SW480 (cell line): Measurements from ENCODE around the gene CMBL.
"Not testable (repeated sequence)": the region's sequence is repeated elsewhere in the genome, so short reads cannot be mapped to it uniquely, and the experiment has no call there.

Experiments used
- DNase-seq: peaks from one replicate; pipeline ENCODE4 v3.0.0-alpha.2; 2016; ENCODE audit warnings: low spot score

Gene CMBL

DNA sequence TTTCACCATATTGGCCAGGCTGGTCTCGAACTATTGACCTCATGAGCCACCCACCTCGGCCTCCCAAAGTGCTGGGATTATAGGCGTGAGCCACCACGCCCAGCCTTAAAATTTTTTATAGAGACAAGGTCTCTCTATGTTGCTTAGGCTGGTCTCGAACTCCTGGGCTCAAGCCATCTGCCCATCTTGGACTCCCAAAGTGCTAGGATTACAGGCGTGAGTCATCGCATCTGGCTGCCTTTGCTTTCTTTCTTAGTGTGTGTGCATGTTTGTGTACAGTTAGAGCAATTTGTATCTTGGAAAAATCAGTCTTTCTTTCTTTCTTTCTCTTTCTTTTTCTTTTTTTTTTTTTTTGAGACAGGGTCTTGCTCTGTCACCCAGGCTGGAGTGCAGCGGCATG is 22.3 kb downstream of the CMBL start:
- not testable (repeated sequence) for DNase-seq

GRCh38 chr5:10283927-10284635 is 23.6 kb downstream of the CMBL start:
- peak; percentile 79 for DNase-seq

- DNase-seq: no peak
Measured at GRCh38 chr5:10279925-10280720, 27.6 kb downstream of the CMBL start.

DNA sequence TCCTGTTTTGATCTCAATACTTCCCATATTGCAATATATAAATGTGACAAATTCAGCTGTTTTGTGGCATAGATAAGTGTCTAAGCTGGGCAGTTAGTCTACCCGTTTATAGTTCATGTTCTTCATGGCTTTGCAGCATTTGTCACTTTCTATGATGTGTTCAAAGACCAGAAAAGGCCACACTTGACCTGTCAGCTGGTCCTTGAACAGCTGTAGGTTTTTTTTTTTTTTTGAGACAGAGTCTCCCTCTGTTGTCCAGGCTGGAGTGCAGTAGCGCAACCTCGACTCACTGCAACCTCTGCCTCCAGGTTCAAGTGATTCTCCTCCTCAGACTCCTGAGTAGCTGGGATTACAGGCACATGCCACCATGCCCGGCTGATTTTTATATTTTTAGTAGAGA is 28.4 kb downstream of the CMBL start:
- no peak for DNase-seq

GRCh38 chr5:10278658-10279279 is 28.9 kb downstream of the CMBL start:
- no peak for DNase-seq

GRCh38 chr5:10277773-10278630 is 29.7 kb downstream of the CMBL start:
- DNase-seq: no peak

- DNase-seq: no peak
Measured at GRCh38 chr5:10276691-10277090, 31.0 kb downstream of the CMBL start.

DNA sequence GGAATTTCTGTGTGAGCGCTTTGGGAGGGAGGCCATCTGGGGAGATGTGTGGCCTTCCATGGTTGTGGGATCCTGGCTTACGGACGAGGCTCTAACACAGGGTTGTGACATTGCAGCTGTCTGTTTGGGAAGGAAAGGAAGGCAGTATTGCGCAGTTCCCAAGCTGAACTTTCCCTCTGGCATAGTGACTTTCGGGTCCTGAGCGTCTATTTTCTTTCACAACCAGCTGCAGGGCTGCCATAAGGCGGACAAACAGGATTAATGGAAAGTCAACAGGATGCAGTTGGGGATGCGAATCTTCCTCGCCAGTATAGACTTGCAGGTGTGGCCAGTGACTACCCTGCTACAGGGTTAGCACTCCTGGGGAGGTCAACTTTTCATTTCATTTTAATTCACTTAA is 31.7 kb downstream of the CMBL start:
- no peak for DNase-seq

DNA sequence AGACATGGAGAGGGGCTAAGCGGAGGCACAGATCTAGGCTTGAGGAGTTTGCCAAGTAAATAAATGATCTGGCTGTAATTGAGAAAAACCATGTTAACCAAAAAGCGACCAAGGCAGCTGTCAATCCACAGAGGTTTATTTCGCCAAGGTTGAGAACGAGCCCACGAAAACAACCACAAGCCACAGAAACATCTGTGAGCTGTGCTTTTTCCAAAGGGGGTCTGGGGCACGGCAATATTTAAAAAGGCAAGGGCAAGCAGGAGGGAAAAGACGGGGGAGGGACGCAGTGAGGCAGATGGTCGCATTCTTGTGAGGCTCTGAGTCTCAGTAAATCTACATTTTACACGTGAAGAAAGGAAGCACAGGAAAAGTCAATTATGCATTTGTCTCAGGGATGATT is 32.2 kb downstream of the CMBL start:
- DNase-seq: no peak

- not testable (repeated sequence) for DNase-seq
Measured at GRCh38 chr5:10272875-10273209, 34.9 kb downstream of the CMBL start.

- no peak for DNase-seq
Measured at GRCh38 chr5:10272053-10272874, 35.4 kb downstream of the CMBL start.

DNA sequence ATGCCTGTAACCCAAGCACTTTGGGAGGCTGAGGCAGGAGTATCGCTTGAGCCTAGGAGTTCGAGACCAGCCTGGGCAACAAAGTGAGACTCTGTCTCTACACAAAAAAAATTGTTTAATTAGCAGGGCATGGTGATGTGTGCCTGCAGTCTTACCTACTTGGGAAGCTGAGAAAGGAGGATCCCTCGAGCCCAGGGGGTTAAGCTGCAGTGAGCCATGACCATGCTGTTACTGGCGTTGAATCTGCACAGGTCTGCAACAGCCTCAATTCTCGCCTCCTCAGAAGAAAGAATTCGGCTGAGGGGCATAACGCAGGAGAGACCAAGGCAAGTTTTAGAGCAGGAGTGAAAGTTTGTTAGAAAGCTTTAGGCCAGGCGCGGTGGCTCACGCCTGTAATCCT is 39.6 kb downstream of the CMBL start:
- DNase-seq: no peak

GRCh38 chr5:10266839-10267238 is 40.9 kb downstream of the CMBL start:
- DNase-seq: peak; percentile 27

DNA sequence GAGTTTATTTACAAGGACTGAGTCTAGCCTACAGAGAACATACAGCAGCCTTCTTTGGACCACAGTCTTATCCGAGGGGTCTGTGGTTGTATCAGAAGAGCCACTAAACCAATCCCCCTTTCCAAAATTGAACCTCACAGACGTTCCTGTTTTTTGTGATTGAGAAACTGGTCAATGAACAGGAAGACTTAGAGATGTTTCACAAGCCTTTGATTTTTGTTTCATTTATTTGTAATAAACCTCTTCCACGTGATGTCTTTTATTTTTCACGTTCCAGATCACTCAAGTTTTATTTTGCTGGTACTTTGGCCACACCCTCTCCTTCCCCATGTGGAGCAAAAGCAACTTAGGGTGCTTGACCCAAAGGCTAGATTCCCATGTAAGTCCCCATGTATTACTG is 41.6 kb downstream of the CMBL start:
- no peak for DNase-seq

DNA sequence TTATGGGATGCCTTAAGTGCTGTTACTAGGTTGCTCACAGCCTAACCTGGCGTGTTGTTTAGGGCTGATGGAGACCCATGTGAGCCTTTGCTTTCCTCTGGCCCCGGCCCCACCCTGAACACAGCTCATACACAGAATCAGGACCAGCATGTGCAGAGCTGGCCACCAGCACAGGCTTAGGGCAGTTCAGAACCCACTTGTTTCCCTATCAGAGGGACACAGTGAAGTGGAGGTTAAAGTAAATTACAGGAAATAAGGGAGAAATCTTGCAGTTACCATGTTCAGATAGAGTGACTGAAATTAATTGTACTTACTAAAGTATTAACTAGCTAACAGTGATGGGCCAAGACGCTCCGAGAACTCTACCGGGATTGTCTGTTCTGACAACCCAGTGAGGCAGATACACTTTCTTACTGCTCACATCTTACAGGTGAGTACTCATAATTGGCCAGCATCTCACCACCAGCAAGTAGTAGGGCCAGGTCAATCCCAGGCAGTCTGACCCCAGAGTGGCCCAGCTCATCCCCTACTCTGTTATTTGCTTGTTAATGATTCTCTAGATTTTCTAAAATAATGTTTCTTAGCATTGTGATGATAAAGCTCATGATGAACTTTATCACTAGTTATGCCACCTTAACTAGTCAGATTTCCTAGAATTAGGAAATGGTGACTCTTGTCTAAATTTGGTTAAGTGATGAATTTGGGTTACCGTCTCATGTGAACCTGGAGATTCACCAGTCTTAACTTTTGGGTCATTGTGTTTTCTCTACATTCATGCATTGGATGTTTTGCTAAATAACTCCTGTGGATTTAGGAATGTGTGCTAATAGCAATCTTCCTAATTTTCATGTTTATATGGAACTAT is 42.2 kb downstream of the CMBL start:
- DNase-seq: no peak

GRCh38 chr5:10264604-10265003 is 43.1 kb downstream of the CMBL start:
- DNase-seq: no peak

DNA sequence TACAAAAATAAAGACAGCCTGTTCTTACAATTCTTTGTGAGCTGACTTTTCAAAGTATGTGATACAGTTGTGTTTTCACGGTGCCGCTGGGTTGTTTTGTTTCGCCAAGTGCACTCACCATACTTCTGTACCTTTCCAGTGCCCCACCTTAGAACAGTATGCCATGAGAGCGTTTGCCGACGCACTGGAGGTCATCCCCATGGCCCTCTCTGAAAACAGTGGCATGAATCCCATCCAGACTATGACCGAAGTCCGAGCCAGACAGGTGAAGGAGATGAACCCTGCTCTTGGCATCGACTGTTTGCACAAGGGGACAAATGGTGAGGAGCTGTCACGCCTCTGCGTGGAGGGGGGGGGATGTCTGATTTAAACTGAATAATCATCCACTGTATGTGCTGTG is 44.7 kb downstream of the CMBL start:
- no peak for DNase-seq

DNA sequence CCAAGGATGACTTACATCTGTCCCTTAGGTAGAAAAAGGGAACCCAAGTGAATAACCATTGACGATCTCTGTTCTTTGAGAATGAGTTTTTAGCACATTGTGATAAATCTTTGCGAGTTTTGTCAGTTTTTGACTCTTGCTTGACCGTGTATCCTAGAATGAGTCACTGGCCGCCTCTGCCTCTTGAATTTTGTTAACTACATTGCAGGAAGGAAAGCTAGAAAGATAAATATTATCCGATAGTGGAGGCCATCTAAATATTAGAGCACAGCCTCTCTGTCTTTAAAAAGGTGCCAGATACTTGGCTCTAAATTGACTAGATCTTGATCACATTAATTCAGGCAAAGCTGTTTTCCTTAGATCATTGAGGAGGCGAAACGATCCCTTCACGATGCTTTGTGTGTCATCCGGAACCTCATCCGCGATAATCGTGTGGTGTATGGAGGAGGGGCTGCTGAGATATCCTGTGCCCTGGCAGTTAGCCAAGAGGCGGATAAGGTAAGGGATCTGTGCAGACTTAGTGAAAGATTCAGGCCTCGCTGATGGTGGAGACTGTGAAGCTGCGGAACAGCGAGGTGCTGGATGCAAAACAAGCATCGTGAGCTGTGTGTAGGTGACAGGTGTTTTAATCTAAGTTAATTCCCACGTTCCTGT is 45.5 kb downstream of the CMBL start:
- DNase-seq: no peak

GRCh38 chr5:10261065-10261464 is 46.6 kb downstream of the CMBL start:
- DNase-seq: no peak

DNA sequence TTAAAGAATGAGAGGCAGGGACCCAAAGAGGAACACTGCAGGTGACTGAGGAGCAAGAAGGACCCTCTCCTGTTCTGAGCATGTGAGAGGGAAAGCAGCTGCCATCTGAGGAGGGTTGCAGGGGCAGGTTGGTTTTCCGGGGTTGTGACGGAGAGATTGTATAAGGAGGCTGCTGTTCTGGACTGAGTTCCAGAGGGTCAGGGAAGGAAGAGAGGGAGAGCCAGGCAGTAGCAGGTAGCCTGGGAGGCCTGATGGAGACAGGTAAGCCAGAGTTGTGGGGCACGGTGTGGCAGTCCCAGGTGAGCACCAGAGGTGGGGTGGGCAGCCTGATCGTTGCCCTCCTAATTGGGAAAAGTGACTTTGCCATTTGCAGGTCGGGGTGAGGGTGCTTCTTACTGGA is 47.8 kb downstream of the CMBL start:
- DNase-seq: no peak
